Left hindlimb (tissue), 1 donor: ENCODE measurements around the gene GMFB.

ENCODE experiments used
- DNase-seq: peaks from one replicate; pipeline ENCODE4 v3.0.0-alpha.2; 2018

Gene GMFB

DNA sequence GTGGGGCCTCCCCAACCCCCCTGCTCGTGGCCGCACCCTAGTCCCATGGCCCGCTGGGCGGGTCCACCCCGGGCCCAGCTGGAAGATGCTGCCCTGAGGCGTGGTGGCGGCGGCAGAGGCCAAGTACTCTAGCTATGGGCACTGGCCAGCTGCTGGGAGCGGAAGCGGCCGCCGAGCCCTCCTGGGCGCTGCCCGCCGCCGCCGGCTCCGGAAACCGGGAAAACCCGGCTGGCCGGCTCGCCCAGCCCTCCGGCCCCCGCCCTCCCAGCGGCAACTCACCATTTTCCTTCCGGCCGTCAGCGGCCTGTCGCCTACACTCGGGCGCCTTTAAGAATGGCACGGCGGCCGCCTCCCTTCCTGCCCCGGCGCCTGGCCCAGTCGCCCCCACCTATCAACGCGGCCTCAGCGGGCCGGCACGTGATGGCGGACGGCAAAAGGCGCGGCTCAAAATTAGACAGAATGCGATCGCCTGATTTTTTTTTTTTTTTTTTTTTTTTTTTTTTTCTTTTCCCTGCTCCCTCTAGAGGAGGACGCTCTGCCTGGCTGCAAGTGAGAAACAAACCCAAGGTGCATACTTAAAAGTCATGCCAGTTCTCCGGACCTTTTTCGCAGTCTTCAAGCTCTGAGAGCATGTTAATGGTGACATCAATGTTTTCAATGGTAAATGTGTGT is at the start of gene GMFB:
TSS of gene GMFB (minus strand) at position 335 of the 672 bp plus-strand sequence. CDS start at position 282, 53 bp downstream.
- DNase-seq, result peak; percentile 94

DNA sequence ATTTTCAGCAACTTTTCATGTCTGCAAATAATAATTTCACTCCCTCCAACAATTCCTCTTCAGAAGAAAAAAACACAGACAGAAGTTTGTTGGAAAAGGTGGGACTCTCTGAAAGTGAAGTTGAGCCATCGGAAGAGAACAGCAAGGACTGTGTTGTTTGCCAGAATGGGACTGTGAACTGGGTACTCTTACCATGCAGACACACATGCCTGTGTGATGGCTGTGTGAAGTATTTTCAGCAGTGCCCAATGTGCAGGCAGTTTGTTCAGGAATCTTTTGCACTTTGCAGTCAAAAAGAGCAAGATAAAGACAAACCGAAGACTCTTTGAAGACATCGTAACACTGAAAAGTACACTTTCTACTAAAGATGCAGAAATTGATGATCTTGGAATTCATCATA is 49.3 kb upstream of the GMFB start:
- DNase-seq, result no peak

DNA sequence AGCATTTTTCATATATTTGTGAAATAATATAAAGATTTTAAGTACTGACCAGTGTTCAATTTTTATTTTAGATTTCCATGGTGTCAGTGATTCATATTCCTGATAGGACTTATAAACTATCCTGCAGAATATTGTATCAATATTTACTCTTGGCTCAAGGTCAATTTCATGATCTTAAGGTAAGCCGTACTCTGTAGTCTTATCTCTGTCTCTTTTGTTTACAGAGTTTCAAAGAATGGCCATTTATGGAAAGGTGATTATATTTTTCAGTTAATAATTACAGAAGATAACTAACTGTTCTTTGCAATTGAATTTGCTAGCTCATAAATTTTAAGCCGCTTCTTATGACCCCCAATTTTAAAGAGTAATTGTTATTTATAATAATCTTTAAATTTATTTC is 48.9 kb upstream of the GMFB start:
- DNase-seq, result no peak

DNA sequence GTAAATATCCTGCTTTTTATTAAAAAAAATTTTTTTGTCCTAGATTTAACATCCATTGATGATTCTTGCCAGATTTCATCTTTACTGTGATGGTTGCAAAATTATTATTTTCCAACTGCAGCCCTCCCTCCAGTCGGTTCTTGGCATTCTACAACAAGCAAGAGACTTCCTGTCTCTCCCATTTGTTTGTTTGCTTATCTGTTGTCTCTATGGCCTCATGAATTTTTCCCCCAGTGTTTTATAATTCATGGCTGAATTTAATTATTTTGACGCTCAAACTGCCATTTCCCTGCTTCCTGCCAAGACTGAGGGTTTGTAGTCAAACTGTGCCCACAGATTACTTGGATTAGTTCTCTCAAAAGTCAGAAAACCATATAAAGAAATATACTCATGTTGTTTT is 46.9 kb upstream of the GMFB start:
- no peak for DNase-seq

DNA sequence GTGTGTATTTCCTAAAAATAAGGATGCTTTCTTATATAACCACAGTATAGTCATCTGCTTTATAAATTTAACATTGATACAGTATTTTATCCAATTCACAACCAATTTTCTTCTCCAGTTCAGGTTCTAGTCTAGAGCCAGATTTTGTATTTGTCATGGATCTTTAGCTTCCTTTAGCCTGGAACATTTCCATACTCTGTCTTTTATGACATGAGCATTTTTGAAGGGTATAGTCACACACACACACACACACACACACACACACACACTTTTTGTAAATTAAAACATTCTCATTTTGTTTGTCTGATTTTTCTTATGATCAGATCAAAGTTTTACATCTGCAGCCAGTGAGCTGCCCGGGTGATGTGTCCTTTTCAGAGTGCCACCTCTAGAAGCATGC is 46.3 kb upstream of the GMFB start:
- DNase-seq, result no peak

DNA sequence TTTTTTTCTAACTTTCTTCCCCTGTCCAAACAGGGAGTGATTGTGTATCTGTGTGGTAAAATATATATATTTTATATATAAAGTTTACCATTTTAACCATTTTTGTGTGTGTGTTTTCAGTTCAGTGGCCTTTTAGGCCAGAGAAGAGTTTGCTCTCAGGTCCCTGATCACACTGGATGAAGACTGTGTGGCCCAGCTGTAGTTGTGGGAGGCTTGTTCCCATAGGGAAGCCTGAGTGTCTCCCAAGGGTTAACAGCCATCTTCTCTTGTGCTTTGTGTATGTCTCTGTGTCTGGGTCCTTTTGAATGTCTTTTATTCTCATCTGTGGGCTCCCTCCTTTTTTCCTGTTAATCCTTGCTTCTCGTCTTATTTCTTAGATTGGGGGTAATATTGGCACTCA is 44.3 kb upstream of the GMFB start:
- no peak for DNase-seq

DNA sequence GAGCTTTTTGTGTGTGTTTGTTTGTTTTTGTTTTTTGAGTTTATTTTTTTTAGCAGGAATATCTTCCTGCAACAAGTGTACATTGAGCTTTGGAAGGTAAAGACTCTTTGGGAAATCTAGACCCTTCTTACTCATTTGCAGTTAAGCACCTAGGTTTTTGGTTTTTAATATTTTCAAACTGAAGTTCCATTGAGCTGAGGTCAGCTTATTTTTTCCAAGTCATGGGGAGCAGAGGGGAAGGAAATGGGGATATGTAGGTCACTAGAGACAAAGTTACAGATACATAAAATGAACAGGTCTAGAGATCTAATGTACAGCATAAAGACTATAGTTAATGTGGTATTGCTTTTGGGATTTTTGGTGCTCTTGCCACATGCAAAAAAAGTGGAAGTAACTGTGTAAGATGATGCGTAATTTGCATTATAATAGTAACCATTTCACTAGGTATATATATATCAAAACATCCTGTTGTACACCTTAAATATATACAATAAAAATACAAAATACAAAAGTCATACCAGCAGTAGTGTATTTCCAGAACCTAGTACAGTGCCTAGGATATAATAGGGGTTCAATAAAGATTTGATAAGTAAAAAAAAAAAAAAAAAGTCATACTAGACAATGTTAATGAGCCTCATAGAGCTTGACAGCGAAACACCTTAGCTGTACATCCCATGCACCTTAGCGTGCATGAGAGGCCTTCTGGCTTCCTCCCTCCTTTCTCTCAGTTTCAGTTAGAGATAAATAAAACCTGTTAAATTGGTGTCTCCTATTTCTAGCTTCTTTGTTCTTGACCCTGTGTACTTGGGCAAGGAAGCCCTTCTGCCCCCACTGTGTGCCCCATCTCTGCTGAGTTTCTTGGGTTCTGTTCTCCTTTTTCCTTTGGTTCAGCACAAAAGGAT is 43.6 kb upstream of the GMFB start:
- DNase-seq, result no peak

DNA sequence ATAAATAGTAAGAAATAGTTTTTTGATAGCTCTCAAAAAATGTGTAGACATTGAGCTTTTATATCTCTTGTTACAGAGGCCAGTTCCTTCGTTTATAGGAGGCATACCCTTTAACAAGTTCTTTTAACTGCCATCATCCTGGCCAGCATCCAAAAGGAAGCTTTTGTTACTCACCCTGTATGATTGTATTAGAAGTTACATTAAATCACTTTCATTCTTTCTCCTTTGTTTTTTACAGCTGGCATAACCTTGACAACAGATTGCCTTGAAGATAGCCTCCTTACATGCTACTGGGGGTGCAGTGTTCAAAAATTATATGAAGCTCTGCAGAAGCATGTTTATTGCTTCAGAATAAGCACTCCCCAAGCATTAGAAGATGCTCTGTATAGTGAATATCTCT is 41.0 kb upstream of the GMFB start:
- no peak for DNase-seq

DNA sequence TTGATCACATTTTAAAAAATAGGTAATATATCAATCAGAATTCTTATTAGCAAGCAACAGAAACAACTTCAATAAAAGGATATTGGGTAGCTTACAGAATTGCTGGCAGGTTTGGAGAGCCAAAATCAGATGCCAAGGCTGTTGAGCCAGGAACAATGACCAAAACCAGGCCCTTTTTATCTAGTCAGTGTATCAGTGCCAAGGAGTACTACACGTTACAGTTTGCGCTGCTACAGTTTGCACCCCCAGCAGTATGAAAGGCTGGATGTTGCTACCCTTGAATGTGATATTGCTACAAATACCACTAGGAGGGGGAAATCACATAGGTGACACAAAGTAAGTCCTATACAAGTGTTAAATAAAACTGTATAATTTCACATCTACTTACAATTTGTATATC is 40.2 kb upstream of the GMFB start:
- DNase-seq, result no peak

DNA sequence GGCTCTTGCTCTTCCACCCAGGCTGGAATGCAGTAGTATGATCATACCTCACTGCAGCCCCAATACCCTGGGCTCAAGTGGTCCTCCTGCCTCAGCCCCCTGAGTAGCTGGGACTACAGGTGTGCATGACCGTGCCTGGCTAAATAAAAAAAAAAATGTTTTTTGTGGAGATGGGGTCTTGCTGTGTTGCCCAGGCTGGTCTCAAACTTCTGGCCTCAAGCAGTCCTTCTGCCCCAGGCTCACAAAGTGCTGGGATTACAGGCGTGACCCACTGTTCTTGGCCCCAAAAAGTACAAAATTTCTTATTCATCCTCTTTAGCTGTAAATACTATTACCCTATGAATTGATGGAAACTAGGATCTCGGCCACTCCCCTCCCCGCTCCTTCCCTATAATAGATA is 35.6 kb upstream of the GMFB start:
- no peak for DNase-seq

DNA sequence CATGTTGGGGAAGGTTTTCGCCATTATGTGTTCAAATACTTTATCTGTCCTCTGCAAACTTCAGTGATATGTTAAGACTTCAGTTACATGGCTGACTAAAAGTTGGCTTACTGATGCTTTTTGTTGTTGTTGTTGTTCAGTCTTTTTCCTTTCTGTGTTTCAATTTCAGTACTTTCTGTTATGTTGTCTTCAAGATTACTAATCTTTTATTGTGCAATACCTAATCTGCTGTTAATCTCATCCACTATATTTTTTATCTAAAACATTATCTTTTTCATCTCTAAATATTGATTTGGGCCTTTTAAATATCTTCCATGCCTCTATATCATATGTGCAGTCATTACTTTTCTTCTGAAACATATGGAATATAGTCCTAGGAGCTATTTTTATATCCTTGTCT is 27.9 kb upstream of the GMFB start:
- DNase-seq, result no peak

DNA sequence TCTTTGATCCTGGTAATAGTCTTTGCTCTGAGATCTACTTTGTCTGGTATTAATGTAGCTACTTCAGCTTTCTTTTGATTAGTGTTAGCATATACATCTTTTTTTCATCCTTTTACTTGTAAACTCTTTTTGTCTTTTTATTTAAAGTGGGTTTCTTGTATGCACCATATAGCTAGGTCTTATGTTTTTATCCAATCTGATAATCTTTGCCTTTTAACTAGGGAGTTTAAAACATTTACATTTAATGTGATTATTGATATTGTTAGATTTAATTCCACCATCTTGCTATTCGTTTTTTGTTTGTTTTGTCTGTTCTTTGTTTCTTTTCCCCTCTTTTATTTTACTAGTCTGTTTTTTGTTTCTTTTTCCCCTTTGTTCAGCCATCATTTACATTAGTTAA is 26.9 kb upstream of the GMFB start:
- no peak for DNase-seq

DNA sequence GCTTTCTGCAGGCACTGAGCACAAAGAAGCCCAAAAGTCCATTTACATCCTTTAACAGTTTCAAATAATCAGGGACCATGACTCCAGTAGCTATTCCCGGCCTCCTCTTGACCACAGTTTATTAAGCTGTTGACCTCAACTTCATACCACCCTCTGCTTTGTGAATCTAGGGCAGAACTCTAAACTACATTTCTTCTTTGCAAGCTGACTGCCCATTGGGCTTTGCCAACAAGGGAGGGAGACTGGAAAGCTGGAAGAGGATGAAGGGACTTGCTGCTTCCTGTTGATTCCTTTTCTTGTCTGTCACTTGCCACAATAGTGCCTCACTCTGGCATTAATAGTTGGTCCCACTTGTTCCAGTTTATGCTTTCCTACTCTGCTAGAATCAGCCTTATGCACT is 23.6 kb upstream of the GMFB start:
- DNase-seq, result no peak

DNA sequence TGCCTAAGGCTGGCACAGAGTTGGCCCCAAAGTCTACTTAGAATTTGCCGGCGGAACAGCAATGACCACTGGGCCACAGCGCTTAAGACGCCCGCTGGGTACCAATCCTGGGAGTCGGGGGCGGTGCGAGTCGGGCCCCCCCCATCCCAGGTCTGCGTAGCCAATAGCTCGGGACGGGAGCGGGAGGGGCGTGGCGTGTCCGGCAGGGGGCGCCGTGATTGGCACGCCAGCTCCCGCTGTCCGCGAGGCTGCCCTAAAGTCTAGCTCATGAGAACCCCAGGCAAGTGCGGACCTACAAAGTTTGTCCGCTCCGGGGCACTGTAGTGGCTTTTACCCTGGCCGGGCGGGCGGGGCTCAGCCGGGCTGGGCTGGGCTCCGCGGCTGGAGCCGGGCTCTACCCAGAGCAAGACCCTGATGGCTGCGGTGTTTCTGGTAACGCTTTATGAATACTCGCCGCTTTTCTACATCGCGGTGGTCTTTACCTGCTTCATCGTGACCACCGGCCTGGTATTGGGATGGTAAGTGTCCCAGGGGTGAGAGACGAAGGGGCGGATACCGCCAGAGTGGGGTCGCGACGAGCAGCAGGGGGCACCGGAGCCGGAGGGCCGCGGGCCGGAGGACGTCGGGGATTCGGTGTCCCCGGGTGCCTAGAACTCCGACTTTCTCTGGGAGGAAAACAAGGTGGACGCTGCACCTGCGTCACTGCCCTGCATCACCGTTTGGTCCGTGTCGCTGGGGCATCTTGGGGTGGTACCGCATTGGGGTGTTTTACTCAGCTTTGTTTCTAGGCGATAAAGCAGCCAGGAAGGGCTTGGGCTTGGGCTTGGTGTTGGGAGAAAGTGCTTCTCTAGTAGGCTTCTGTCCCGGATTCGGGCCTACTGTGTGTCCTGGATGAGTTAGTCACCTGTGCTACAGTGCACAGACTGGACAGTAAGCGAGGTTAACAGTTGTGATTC is 21.0 kb upstream of the GMFB start, which contains the start of gene CGRRF1:
TSS of gene CGRRF1 (plus strand) at position 361 of the 956 bp plus-strand sequence. CDS start at position 415, 54 bp downstream.
- DNase-seq, result peak; percentile 98

DNA sequence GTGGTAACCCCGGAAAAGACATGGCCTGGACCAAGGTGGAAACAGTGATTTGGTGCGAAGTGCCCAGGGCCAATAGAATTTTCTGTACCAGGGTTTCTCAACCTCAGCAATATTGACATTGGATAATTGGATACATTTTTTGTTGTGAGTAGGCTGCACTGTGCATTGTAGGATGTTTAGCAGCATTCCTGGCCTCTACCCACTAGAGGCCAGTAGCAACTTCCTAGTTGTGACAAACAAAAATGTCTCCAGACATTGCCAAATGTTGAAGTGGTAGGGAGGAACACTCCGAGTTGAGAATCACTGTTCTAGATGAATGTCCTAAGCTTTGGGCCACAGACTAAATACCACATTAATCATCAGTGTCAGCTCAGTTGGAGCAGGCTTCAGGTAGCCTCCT is 14.7 kb upstream of the GMFB start:
- no peak for DNase-seq

DNA sequence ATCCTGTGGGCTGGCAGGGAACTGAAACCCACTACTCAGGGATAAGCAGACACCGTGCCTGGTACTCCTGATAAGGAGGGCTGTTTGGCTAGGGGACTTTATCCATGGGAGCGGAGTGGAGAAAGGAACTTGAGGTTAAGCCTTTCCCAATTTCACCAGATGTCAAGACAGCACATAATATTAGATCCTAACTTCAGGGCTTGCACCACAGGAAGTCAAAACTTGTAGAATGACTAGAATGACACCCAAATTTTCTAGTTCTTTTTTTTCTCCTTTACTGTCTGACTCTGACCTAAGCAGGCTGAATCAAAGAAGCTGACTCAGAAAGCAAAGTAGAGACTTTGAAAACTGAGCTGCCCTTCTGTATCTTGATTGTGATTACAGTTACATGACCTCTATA is 13.8 kb upstream of the GMFB start:
- no peak for DNase-seq

DNA sequence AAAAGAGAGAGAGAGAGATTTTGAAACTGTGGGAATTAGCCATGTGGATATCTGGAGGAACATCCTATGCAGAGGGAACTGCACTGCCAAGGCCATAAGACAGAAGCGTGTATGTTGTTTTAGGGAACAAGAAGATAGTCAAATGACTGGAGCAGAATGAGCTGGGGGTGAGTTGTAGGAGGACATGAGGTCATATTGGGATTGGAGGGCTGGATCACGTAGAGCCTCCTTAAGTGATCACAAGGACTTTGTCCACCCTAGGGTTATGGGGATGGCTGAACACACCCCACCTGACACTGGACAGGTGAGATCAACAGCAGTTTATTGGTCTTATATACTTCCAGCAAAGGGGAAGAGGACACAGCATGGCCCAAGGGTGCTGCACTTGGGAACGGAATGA is 12.7 kb upstream of the GMFB start:
- DNase-seq, result no peak

DNA sequence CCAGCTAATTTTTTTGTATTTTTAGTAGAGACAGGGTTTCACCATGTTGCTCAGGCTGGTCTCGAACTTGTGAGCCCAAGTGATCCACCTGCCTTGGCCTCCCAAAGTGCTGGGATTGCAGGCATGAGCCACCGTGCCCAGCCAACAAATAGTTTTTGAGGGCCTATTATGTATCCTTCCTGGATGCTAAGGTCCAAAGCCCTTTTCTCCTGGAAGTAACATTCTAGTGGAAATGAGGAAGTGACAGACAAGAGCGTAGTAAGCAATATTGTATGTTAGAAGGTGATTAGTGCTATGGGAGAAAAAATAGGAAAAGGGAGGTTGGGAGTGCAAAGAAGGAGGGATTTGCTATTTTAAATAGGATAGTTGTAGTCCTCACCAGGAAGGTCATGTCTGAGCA is 12.0 kb upstream of the GMFB start:
- DNase-seq, result no peak

DNA sequence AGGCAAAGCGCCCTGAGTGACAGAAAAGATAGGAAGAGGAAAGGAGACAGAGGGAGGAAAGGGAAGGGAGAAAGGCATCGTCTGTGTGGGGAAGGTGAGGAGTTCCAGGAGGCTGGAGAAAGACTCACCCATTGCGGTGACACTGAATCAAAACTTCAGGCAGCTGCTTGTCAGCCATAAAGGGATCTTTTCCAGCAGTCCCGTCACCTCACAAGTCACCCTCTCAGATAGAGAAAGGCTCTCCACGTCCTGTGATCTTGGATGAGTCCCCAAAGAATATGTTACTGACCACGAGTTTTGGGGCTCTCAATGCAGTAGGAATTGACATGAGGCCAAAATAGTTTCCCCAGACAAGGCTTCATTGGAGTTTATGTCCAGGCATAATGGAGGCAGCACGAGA is 9.8 kb upstream of the GMFB start:
- DNase-seq, result no peak

DNA sequence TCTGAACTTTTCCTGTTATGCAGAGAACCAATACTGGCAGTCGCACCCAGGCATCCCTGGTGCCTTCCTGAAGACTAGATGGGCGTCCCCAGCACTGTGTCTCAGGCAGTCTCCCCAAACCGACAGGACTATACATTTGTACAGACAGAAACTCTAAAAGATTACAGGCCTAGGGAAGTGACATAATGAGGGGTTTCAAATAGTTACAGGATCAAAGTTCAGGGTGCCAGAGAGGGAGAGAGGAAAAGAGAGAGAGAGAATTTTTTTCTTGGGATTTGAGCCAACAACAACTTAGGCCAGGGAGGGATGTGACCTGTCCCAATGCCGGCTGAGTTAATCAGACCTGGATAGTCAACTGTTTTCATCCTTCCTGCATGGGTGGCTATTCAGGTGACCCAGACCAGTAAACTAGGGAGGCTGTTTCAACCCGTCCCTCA is 9.3 kb upstream of the GMFB start:
- DNase-seq, result no peak

DNA sequence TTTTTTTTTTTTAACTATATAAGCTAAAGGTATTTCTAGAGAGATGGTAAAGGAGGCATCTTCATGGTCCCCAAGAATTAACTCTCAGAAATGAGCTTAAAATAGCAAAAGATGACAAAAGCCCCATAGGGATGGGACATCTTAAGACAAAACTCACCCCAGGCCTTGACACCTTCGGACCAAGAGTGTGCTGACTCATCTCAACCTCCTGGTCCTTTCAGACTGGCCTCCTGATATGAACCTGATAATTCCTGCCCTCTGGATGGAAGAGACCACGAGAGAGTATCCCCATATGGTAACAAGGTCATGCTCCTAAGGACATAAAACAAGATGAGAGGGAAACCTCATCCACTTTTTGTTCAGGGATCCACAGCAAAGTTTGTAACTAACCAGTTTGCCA is 8.4 kb upstream of the GMFB start:
- DNase-seq, result no peak

DNA sequence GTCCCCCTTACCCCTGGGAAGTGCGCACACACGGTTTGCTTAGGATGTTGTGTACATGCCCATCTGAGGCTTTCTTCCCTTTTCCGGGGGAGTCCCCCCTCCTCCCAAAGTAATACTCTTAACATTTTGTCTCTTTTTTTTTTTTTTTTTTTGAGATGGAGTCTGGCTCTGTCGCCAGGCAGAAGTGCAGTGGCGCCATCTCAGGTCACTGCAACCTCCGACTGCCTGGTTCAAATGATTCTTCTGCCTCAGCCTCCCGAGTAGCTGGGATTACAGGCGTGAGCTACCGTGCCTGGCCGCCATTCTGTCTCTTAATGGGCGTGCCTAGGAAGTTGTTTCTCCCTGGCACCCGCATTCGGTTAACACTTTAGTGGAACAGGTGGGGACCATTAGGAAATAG is 4.5 kb upstream of the GMFB start:
- no peak for DNase-seq
